Left renal pelvis (tissue), 4 donors: ENCODE results near the gene POLR1G. TPM values are rescaled to one million over a fixed set of nuclear protein-coding genes. Genes with fewer than 3 reads are reported as not detected.

Source experiments
- DNase-seq, 4 donors: peaks; one replicate each; pipeline ENCODE4 v3.0.0-alpha.2; 2013; ENCODE audit warnings: low read depth in 4 of 4, low spot score in 3 of 4
- polyA plus RNA-seq, 4 donors: library from polyadenylated mRNA; unstranded; fragments of 120-200 nt; gene quantifications; one replicate each; pipeline ENCODE4 v1.2.1, GENCODE V29; 2013; ENCODE audit not compliant: insufficient read length in 4 of 4

Gene POLR1G
- 1 to 10 TPM; 2.6 to 5.1 (median 3.6) TPM for polyA plus RNA-seq

GRCh38 chr19:45406226-45407090, at the start of gene POLR1G:
TSS of gene POLR1G (plus strand) at chr19:45406644. CDS start at chr19:45406697, 53 bp downstream.
- peak in 1 of 4 donors; percentile 84 for DNase-seq

GRCh38 chr19:45356760-45357444, 49.5 kb upstream of the POLR1G start:
- DNase-seq, result no peak

- no peak for DNase-seq
Observed at GRCh38 chr19:45357445-45357783, 49.0 kb upstream of the POLR1G start.

GRCh38 chr19:45358213-45358792, 48.1 kb upstream of the POLR1G start:
- no peak for DNase-seq

- no peak for DNase-seq
Observed at GRCh38 chr19:45361608-45362007, 44.8 kb upstream of the POLR1G start.

- no peak for DNase-seq
Observed at GRCh38 chr19:45362291-45362690, 44.2 kb upstream of the POLR1G start.

- DNase-seq, result no peak
Observed at GRCh38 chr19:45363861-45364459, 42.5 kb upstream of the POLR1G start.

- no peak for DNase-seq
Observed at GRCh38 chr19:45364696-45365095, 41.7 kb upstream of the POLR1G start.

GRCh38 chr19:45368127-45368526, 38.3 kb upstream of the POLR1G start:
- no peak for DNase-seq

- DNase-seq, result no peak
Observed at GRCh38 chr19:45368737-45369340, 37.6 kb upstream of the POLR1G start.

GRCh38 chr19:45370410-45371204, 35.8 kb upstream of the POLR1G start, which contains the start of gene ERCC2:
TSS of gene ERCC2 (minus strand) at chr19:45370573. CDS start at chr19:45370540, 33 bp downstream.
- peak; percentile 99 for DNase-seq

- DNase-seq, result peak in 3 of 4 donors; percentile 43 to 47 (median 44)
Observed at GRCh38 chr19:45376045-45376724, 30.3 kb upstream of the POLR1G start.

- no peak for DNase-seq
Observed at GRCh38 chr19:45380107-45380506, 26.3 kb upstream of the POLR1G start.

GRCh38 chr19:45382426-45382825, 24.0 kb upstream of the POLR1G start:
- no peak for DNase-seq

GRCh38 chr19:45385392-45386221, 20.8 kb upstream of the POLR1G start:
- no peak for DNase-seq

- no peak for DNase-seq
Observed at GRCh38 chr19:45391346-45391745, 15.1 kb upstream of the POLR1G start.

GRCh38 chr19:45391871-45392665, 14.4 kb upstream of the POLR1G start:
- DNase-seq, result no peak
